ENCODE results near the gene RPP38.

Gene RPP38

GRCh38 chr10:15092855-15093408, 4.2 kb upstream of the RPP38 start:
- H3K36me3 ChIP-seq (ENCODE audit: control insufficient read depth in 1 of 2, insufficient read depth in 2 of 2, low read length in 2 of 2): no peaks in the 10 kb centered on the region
- no peak overlapping the region for H2BK12ac ChIP-seq (ENCODE audit: low read length)
- peaks cover 2 to 6% of the 10 kb centered on the region in 2 experiments for H3K4me1 ChIP-seq (ENCODE audit: control insufficient read depth in 1 of 2, insufficient read depth in 2 of 2, low read length in 2 of 2)
- no peak overlapping the region for H3K4ac ChIP-seq (ENCODE audit: low read depth, low read length)
- no CpG with 5 or more reads among the region's 16 CpGs for WGBS (ENCODE audit: extremely low coverage, insufficient coverage, insufficient read length)
- H4K8ac ChIP-seq (ENCODE audit: low read depth, low read length): no peak overlapping the region
- H3K9ac ChIP-seq (ENCODE audit: low read length): no peak overlapping the region
- H2AFZ ChIP-seq (ENCODE audit: insufficient read depth, low read length, poor library complexity): no peak overlapping the region
- H2AK5ac ChIP-seq (ENCODE audit: low read length): no peak overlapping the region
- no peak overlapping the region for H2BK120ac ChIP-seq (ENCODE audit: insufficient read depth, low read length, poor library complexity)
- no peak overlapping the region for H4K91ac ChIP-seq (ENCODE audit: low read depth, low read length)
- no peak overlapping the region for H3K14ac ChIP-seq (ENCODE audit: low read length)
- no peak overlapping the region for H3K23ac ChIP-seq (ENCODE audit: low read length)
- no peak overlapping the region for H3K27ac ChIP-seq (ENCODE audit: low read depth, low read length)
- DNase-seq: no peak
- no peak overlapping the region for H3K4me2 ChIP-seq (ENCODE audit: low read length)
- no peaks in the 10 kb centered on the region for H3K27me3 ChIP-seq (ENCODE audit: insufficient read depth, low read length)
- H3K9me3 ChIP-seq (ENCODE audit: insufficient read depth, low read depth, low read length): no peaks in the 10 kb centered on the region
- no peak overlapping the region for H3K4me3 ChIP-seq (ENCODE audit: low read depth, low read length)
- no peak overlapping the region for H3K18ac ChIP-seq (ENCODE audit: low read length)
- no peak overlapping the region for H2BK5ac ChIP-seq (ENCODE audit: low read depth, low read length, poor library complexity)
- no peak overlapping the region for H4K12ac ChIP-seq (ENCODE audit: low read depth, low read length)
- peaks cover 8% of the 10 kb centered on the region for H3K79me2 ChIP-seq (ENCODE audit: control insufficient read depth, insufficient read depth, low read length, poor library complexity)
- peaks cover 8% of the 10 kb centered on the region for H3K79me1 ChIP-seq (ENCODE audit: low read length)

GRCh38 chr10:15096661-15097010, 519 bp upstream of the RPP38 start:
- Histone ChIP-seq H3K4me2 (ENCODE audit: low read length) (peak overlapping the region; percentile 96), H3K9me3 (ENCODE audit: insufficient read depth, low read depth, low read length) (no peaks in the 10 kb centered on the region), H2BK12ac (ENCODE audit: low read length) (no peak overlapping the region), H2BK120ac (ENCODE audit: insufficient read depth, low read length, poor library complexity) (no peak overlapping the region), H3K36me3 (ENCODE audit: control insufficient read depth in 1 of 2, insufficient read depth in 2 of 2, low read length in 2 of 2) (peaks cover 3 to 5% of the 10 kb centered on the region in 2 experiments), H3K4me3 (ENCODE audit: low read depth, low read length) (peak overlapping the region; percentile 75), H2AFZ (ENCODE audit: insufficient read depth, low read length, poor library complexity) (peak overlapping the region; percentile 61), H3K27ac (ENCODE audit: low read depth, low read length) (no peak overlapping the region), H3K14ac (ENCODE audit: low read length) (no peak overlapping the region), H3K4ac (ENCODE audit: low read depth, low read length) (no peak overlapping the region), H3K18ac (ENCODE audit: low read length) (no peak overlapping the region), H4K12ac (ENCODE audit: low read depth, low read length) (no peak overlapping the region), H3K9ac (ENCODE audit: low read length) (peak overlapping the region; percentile 36), H2BK5ac (ENCODE audit: low read depth, low read length, poor library complexity) (no peak overlapping the region), H2AK5ac (ENCODE audit: low read length) (no peak overlapping the region), H4K91ac (ENCODE audit: low read depth, low read length) (no peak overlapping the region), H3K27me3 (ENCODE audit: insufficient read depth, low read length) (no peaks in the 10 kb centered on the region), H3K79me2 (ENCODE audit: control insufficient read depth, insufficient read depth, low read length, poor library complexity) (peaks cover 19% of the 10 kb centered on the region), H3K79me1 (ENCODE audit: low read length) (peaks cover 8% of the 10 kb centered on the region), H3K23ac (ENCODE audit: low read length) (no peak overlapping the region), H3K4me1 (ENCODE audit: control insufficient read depth in 1 of 2, insufficient read depth in 2 of 2, low read length in 2 of 2) (peaks cover 2 to 6% of the 10 kb centered on the region in 2 experiments), H4K8ac (ENCODE audit: low read depth, low read length) (peak overlapping the region; percentile 59)
- WGBS (ENCODE audit: extremely low coverage, insufficient coverage, insufficient read length): no CpG with 5 or more reads among the region's 11 CpGs
- DNase-seq: no peak

- no peaks in the 10 kb centered on the region for H3K9me3 ChIP-seq (ENCODE audit: insufficient read depth, low read depth, low read length)
- H2BK12ac ChIP-seq (ENCODE audit: low read length): no peak overlapping the region
- peak overlapping the region; percentile 61 for H3K4ac ChIP-seq (ENCODE audit: low read depth, low read length)
- peaks cover 19% of the 10 kb centered on the region for H3K79me2 ChIP-seq (ENCODE audit: control insufficient read depth, insufficient read depth, low read length, poor library complexity)
- no peak overlapping the region for H3K4me2 ChIP-seq (ENCODE audit: low read length)
- H3K27me3 ChIP-seq (ENCODE audit: insufficient read depth, low read length): no peaks in the 10 kb centered on the region
- no peak overlapping the region for H4K91ac ChIP-seq (ENCODE audit: low read depth, low read length)
- H3K79me1 ChIP-seq (ENCODE audit: low read length): peaks cover 8% of the 10 kb centered on the region
- no peak overlapping the region for H2BK120ac ChIP-seq (ENCODE audit: insufficient read depth, low read length, poor library complexity)
- H2AFZ ChIP-seq (ENCODE audit: insufficient read depth, low read length, poor library complexity): no peak overlapping the region
- H3K14ac ChIP-seq (ENCODE audit: low read length): no peak overlapping the region
- no CpG with 5 or more reads among the region's 4 CpGs for WGBS (ENCODE audit: extremely low coverage, insufficient coverage, insufficient read length)
- no peak overlapping the region for H3K4me3 ChIP-seq (ENCODE audit: low read depth, low read length)
- H3K4me1 ChIP-seq (ENCODE audit: control insufficient read depth in 1 of 2, insufficient read depth in 2 of 2, low read length in 2 of 2): peaks cover 2 to 6% of the 10 kb centered on the region in 2 experiments
- no peak overlapping the region for H2AK5ac ChIP-seq (ENCODE audit: low read length)
- H3K9ac ChIP-seq (ENCODE audit: low read length): no peak overlapping the region
- no peak overlapping the region for H3K23ac ChIP-seq (ENCODE audit: low read length)
- H4K12ac ChIP-seq (ENCODE audit: low read depth, low read length): no peak overlapping the region
- peaks cover 23 to 31% of the 10 kb centered on the region in 2 experiments for H3K36me3 ChIP-seq (ENCODE audit: control insufficient read depth in 1 of 2, insufficient read depth in 2 of 2, low read length in 2 of 2)
- H3K27ac ChIP-seq (ENCODE audit: low read depth, low read length): no peak overlapping the region
- no peak overlapping the region for H4K8ac ChIP-seq (ENCODE audit: low read depth, low read length)
- H3K18ac ChIP-seq (ENCODE audit: low read length): no peak overlapping the region
- no peak overlapping the region for H2BK5ac ChIP-seq (ENCODE audit: low read depth, low read length, poor library complexity)
- no peak for DNase-seq
These were observed 2.7 kb downstream of the RPP38 start for GRCh38 chr10:15099886-15100285.

GRCh38 chr10:15103513-15103912, 6.4 kb downstream of the RPP38 start:
- no peak overlapping the region for H3K14ac ChIP-seq (ENCODE audit: low read length)
- H2BK120ac ChIP-seq (ENCODE audit: insufficient read depth, low read length, poor library complexity): no peak overlapping the region
- peaks cover 10% of the 10 kb centered on the region for H3K79me2 ChIP-seq (ENCODE audit: control insufficient read depth, insufficient read depth, low read length, poor library complexity)
- H4K8ac ChIP-seq (ENCODE audit: low read depth, low read length): no peak overlapping the region
- no peak overlapping the region for H3K9ac ChIP-seq (ENCODE audit: low read length)
- no peak overlapping the region for H3K18ac ChIP-seq (ENCODE audit: low read length)
- no CpG with 5 or more reads among the region's 9 CpGs for WGBS (ENCODE audit: extremely low coverage, insufficient coverage, insufficient read length)
- H2AFZ ChIP-seq (ENCODE audit: insufficient read depth, low read length, poor library complexity): no peak overlapping the region
- no peak overlapping the region for H3K4ac ChIP-seq (ENCODE audit: low read depth, low read length)
- H2BK12ac ChIP-seq (ENCODE audit: low read length): no peak overlapping the region
- no peak overlapping the region for H4K91ac ChIP-seq (ENCODE audit: low read depth, low read length)
- H3K36me3 ChIP-seq (ENCODE audit: control insufficient read depth in 1 of 2, insufficient read depth in 2 of 2, low read length in 2 of 2): peaks cover 27 to 32% of the 10 kb centered on the region in 2 experiments
- H3K9me3 ChIP-seq (ENCODE audit: insufficient read depth, low read depth, low read length): no peaks in the 10 kb centered on the region
- H3K4me2 ChIP-seq (ENCODE audit: low read length): no peak overlapping the region
- no peak for DNase-seq
- no peaks in the 10 kb centered on the region for H3K79me1 ChIP-seq (ENCODE audit: low read length)
- no peak overlapping the region for H3K4me3 ChIP-seq (ENCODE audit: low read depth, low read length)
- H3K27me3 ChIP-seq (ENCODE audit: insufficient read depth, low read length): no peaks in the 10 kb centered on the region
- H3K23ac ChIP-seq (ENCODE audit: low read length): no peak overlapping the region
- no peaks in the 10 kb centered on the region for H3K4me1 ChIP-seq (ENCODE audit: control insufficient read depth in 1 of 2, insufficient read depth in 2 of 2, low read length in 2 of 2)
- no peak overlapping the region for H3K27ac ChIP-seq (ENCODE audit: low read depth, low read length)
- H4K12ac ChIP-seq (ENCODE audit: low read depth, low read length): no peak overlapping the region
- no peak overlapping the region for H2BK5ac ChIP-seq (ENCODE audit: low read depth, low read length, poor library complexity)
- H2AK5ac ChIP-seq (ENCODE audit: low read length): no peak overlapping the region

Data from trophoblast cell (in vitro differentiated cells and primary cell).